PC-3 (cell line): ENCODE data around the gene MCU. TPM values are rescaled to one million over a fixed set of nuclear protein-coding genes. Genes with fewer than 3 reads are reported as not detected.

Experiments used
- ATAC-seq: fragments of 200-7000 bp; cut with Tn5 transposase; 2 replicates; pipeline ENCODE4 v1.9.1; 2020; ENCODE audit warnings: mild to moderate bottlenecking, moderate library complexity
- BruUV-seq: library from RNA; stranded (reverse); fragments of 400-500 nt; replicated peaks from 2 replicates; lab custom pipeline; 2021; lab: Mats Ljungman, UMichigan
- CTCF ChIA-PET: fragments of 300-600 bp; sonication (Branson Sonifier 250); formaldehyde crosslinking; loops from one replicate; lab custom pipeline; 2022; ENCODE audit warnings: antibody characterized with exemption; lab: Charles Lee
- POLR2A ChIA-PET: fragments of 300-600 bp; sonication (Branson Sonifier 250); formaldehyde crosslinking; loops from one replicate; lab custom pipeline; 2022; ENCODE audit warnings: antibody characterized with exemption; ENCODE audit not compliant: unreplicated experiment; lab: Charles Lee
- DNase-seq: peaks from one replicate; pipeline ENCODE4 v3.0.0-alpha.2; 2015
- H2AFZ ChIP-seq: fragments of 300-600 bp; sonication (generic); 2 replicates; pipeline ENCODE4 v1.6.0; 2016; ENCODE audit warnings: antibody characterized with exemption, low read length
- H3F3A ChIP-seq: fragments of 300-600 bp; sonication (generic); one replicate; pipeline ENCODE4 v1.6.0; 2017; ENCODE audit warnings: antibody characterized with exemption, low read length, control low read depth, mild to moderate bottlenecking; ENCODE audit not compliant: unreplicated experiment
- H3K27ac ChIP-seq: fragments of 300-600 bp; sonication (generic); 2 replicates; pipeline ENCODE4 v1.5.1; 2016; ENCODE audit warnings: mild to moderate bottlenecking, low read length
- H3K27me3 ChIP-seq: fragments of 300-600 bp; sonication (generic); 2 replicates; pipeline ENCODE4 v1.6.1; 2016; ENCODE audit warnings: low read length, mixed read lengths
- H3K36me3 ChIP-seq: fragments of 300-600 bp; sonication (generic); 2 replicates; pipeline ENCODE4 v1.6.1; 2016; ENCODE audit warnings: low read depth, mixed run types, low read length, mixed read lengths
- H3K4me1 ChIP-seq: fragments of 300-600 bp; sonication (generic); 2 replicates; pipeline ENCODE4 v1.5.1; 2016; ENCODE audit warnings: low read length; ENCODE audit not compliant: insufficient read depth
- H3K4me2 ChIP-seq: fragments of 300-600 bp; sonication (generic); 2 replicates; pipeline ENCODE4 v1.6.0; 2016; ENCODE audit warnings: low read length
- H3K4me3 ChIP-seq: fragments of 300-600 bp; sonication (generic); 2 replicates; pipeline ENCODE4 v1.5.1; 2016; ENCODE audit warnings: mild to moderate bottlenecking, low read length, mixed read lengths
- H3K79me2 ChIP-seq: fragments of 300-600 bp; sonication (generic); 2 replicates; pipeline ENCODE4 v1.6.1; 2017; ENCODE audit warnings: low read length, mixed read lengths
- H3K9ac ChIP-seq: fragments of 300-600 bp; sonication (generic); 2 replicates; pipeline ENCODE4 v1.6.0; 2016; ENCODE audit warnings: mild to moderate bottlenecking, low read length
- H3K9me2 ChIP-seq: fragments of 300-600 bp; sonication (generic); replicated peaks from 2 replicates; pipeline ENCODE4 v1.6.1; 2016; ENCODE audit warnings: mixed run types, low read length, mixed read lengths
- H3K9me3 ChIP-seq: fragments of 300-600 bp; sonication (generic); 2 replicates; pipeline ENCODE4 v1.6.1; 2016; ENCODE audit warnings: low read length, mixed read lengths
- H4K20me1 ChIP-seq: fragments of 300-600 bp; sonication (generic); 2 replicates; pipeline ENCODE4 v1.6.1; 2016; ENCODE audit warnings: low read length, mixed read lengths
- CTCF ChIP-seq: fragments of 300-600 bp; sonication (generic); conservative IDR thresholded peaks from 2 replicates; pipeline ENCODE4 v1.5.1; 2017; ENCODE audit warnings: antibody characterized with exemption, low read depth, mild to moderate bottlenecking, low read length
- EZH2 ChIP-seq: fragments of 300-600 bp; sonication (generic); IDR thresholded peaks from one replicate; pipeline ENCODE4 v1.6.1; 2017; ENCODE audit warnings: antibody characterized with exemption, mild to moderate bottlenecking, low read length; ENCODE audit not compliant: unreplicated experiment
- EZH2phosphoT487 ChIP-seq: fragments of 300-600 bp; sonication (generic); IDR thresholded peaks from 2 replicates; pipeline ENCODE4 v1.6.1; 2018; ENCODE audit warnings: mild to moderate bottlenecking, antibody characterized with exemption, low read length, borderline replicate concordance
- intact Hi-C: fragments of 100-400 bp; cut with micrococcal nuclease; formaldehyde crosslinking; loops from 2 replicates; pipeline ENCODE4 v1.9.0; 2023
- total RNA-seq: library from RNA; depleted of rRNA; stranded (reverse); fragments of >200 nt; gene quantifications from 2 replicates; pipeline ENCODE4 v1.2.3, GENCODE V29; 2014

The MCU gene
- total RNA-seq, 1 experiment from 2014 or later = 21.5 TPM

DNA sequence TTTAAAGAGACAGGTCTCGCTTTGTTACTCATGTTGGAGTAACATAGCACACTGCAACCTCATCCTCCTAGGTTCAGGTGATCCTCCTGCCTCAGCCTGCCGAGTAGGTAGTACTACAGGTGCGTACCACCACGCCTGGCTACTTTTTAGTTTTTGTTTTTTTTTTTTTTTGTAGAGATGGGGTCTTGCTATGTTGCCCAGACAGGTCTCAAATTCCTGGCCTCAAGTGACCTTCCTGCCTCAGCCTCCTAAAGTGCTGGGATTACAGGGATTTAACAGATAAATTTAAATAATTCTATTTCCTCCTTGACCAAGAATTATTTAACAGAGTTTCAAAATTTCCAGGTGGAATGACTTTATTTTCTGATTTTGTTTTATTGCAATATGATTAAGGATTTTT lies 104.6 kb downstream of the MCU start:
- ChIA-PET POLR2A (interaction anchor here (0.6 kb wide), 1 partner anchor 664 kb away, joined by 4 read pairs; no protein-coding TSS in a partner anchor), CTCF (no interaction called here)
- Histone ChIP-seq H3K4me2 (no peak overlapping the region), H3K27me3 (no peaks in the 10 kb centered on the region), H4K20me1 (no peaks in the 10 kb centered on the region), H3K9me3 (no peaks in the 10 kb centered on the region), H3K4me3 (no peak overlapping the region), H3K9ac (no peak overlapping the region), H3K36me3 (no peaks in the 10 kb centered on the region), H2AFZ (no peak overlapping the region), H3K27ac (no peak overlapping the region), H3K4me1 (peaks cover 28% of the 10 kb centered on the region), H3K79me2 (no peaks in the 10 kb centered on the region), H3F3A (no peaks in the 10 kb centered on the region), H3K9me2 (no peaks in the 10 kb centered on the region)
- intact Hi-C loops = no loop called here
- no peak for DNase-seq
- no TSS peak for BruUV-seq
- TF ChIP-seq EZH2 = no peak
- TF ChIP-seq CTCF = no peak
- no peak for TF ChIP-seq EZH2phosphoT487
- ATAC-seq = no peak

- Histone ChIP-seq H3F3A (no peaks in the 10 kb centered on the region), H3K27me3 (no peaks in the 10 kb centered on the region), H3K9me3 (no peaks in the 10 kb centered on the region), H3K79me2 (no peaks in the 10 kb centered on the region), H3K36me3 (no peaks in the 10 kb centered on the region), H2AFZ (no peak overlapping the region), H4K20me1 (no peaks in the 10 kb centered on the region), H3K9ac (no peak overlapping the region), H3K4me1 (peaks cover 33% of the 10 kb centered on the region), H3K27ac (no peak overlapping the region), H3K9me2 (no peaks in the 10 kb centered on the region), H3K4me2 (no peak overlapping the region), H3K4me3 (no peak overlapping the region)
- ATAC-seq (no peak), DNase-seq (peak; percentile 54)
- intact Hi-C loops = no loop called here
- BruUV-seq = no TSS peak
- POLR2A ChIA-PET = interaction anchor here (0.7 kb wide), 1 partner anchor 26 kb away, joined by 3 read pairs; no protein-coding TSS in a partner anchor
- no peak for TF ChIP-seq EZH2phosphoT487
- TF ChIP-seq EZH2 = no peak
- peak; percentile 29; the same call in 1 of the 2 replicates for TF ChIP-seq CTCF
- CTCF ChIA-PET = no interaction called here
These were observed 108.2 kb downstream of the MCU start for GRCh38 chr10:72800000-72800740.

- no TSS peak for BruUV-seq
- POLR2A ChIA-PET = interaction anchor here (0.7 kb wide), 1 partner anchor 25 kb away, joined by 3 read pairs; no protein-coding TSS in a partner anchor
- Histone ChIP-seq H3F3A (no peaks in the 10 kb centered on the region), H3K9me3 (no peaks in the 10 kb centered on the region), H3K9ac (no peak overlapping the region), H3K27me3 (0 out of 2 replicates have a peak, but pooled peaks cover 2% of the 10 kb centered on the region), H3K27ac (no peak overlapping the region), H2AFZ (no peak overlapping the region), H3K9me2 (no peaks in the 10 kb centered on the region), H4K20me1 (no peaks in the 10 kb centered on the region), H3K4me1 (peaks cover 33% of the 10 kb centered on the region), H3K36me3 (no peaks in the 10 kb centered on the region), H3K4me3 (no peak overlapping the region), H3K79me2 (no peaks in the 10 kb centered on the region), H3K4me2 (no peak overlapping the region)
- ATAC-seq (no peak), DNase-seq (no peak)
- intact Hi-C loops = no loop called here
- CTCF ChIA-PET = no interaction called here
- TF ChIP-seq EZH2 (no peak), CTCF (no peak), EZH2phosphoT487 (no peak)
These were observed 108.8 kb downstream of the MCU start for GRCh38 chr10:72800741-72801092.
